Measurements from ENCODE around the gene ATAT1.

- no peak for TF ChIP-seq CTCF (conservative IDR thresholded peaks at IDR 0.05)
- no peak for TF ChIP-seq EZH2 (IDR thresholded peaks at IDR 0.05; ENCODE audit: low read depth)
Measured at GRCh38 chr6:30689022-30689865, 62.6 kb downstream of the ATAT1 start.
